Amygdala (tissue), 56 donors: Measurements from ENCODE around the gene RREB1.

Source experiments
- DNase-seq, 56 donors: peaks; one replicate each; lab custom pipeline; 2025; lab: John Stamatoyannopoulos, UW

RREB1 gene

GRCh38 chr6:7087491-7087979, 20.2 kb upstream of the RREB1 start:
- DNase-seq = no peak

GRCh38 chr6:7088076-7088742, 19.6 kb upstream of the RREB1 start:
- no peak for DNase-seq

- no peak for DNase-seq
These were observed 8.8 kb upstream of the RREB1 start for GRCh38 chr6:7098993-7099392.

DNA sequence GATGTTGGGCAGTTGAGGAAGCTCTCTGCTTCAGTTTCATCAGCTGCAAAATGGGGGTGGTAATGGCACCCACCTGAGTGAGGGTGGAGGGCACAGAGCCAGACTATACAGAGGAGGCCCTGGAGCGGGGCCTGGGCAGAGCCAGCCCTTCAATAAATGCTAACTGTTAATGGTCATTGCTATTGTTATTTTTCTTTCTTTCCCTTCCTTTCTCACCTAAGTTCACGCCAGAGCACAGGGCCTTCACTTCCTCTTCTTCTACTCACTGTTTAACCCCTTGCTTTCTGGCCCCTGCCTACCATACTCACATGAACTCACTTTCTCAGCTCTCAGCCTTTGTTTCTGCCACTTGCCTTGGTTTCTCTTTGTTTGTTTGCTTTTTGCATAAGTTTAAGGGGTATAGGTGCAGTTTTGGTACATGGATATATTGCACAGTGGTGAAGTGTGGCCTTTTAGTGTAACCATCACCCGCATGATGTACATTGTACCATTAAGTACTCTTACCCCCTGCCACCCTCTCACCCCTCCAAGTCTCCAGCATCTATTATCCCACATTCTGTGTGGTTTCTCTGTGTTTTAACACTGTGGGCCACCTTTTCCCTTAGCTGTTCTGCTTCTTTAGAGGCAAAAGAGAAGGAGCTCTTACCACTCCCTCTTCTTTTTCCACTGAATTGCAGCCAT, 7.5 kb upstream of the RREB1 start:
- no peak for DNase-seq

DNA sequence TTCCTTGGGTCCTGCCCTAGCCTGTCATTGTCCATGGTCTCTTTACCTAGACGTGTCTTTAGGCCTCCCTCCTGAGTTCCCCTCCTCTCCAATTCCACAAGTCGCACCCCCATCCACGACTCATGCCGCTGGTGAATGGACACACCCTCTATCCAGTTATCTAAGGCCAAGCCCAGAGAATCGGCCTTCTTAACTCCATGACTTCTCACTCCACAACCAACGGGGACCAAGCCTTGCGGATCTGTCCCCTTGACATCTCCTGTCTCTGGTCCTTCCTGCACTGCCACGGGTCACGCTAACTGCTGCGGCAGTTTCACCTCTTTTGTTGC, 7.0 kb upstream of the RREB1 start:
- no peak for DNase-seq

GRCh38 chr6:7101290-7101689, 6.5 kb upstream of the RREB1 start:
- no peak for DNase-seq

DNA sequence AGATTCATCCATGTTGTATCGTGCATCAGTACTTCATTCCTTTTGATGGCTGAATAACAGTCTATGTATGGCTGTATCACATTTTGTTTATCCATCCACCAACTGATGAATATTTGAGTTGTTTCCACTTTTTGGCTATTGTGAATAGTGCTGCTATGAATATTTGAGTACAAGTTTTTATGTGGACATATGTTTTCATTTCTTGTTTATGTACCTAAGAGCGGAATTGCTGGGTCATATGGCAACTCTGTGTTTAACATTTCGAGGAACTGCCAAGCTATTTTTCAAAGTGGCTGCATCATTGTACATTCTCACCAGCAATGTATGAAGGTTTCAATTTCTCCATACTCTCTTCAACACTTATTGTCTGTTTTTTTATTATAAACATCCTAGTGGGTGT, 3.0 kb upstream of the RREB1 start:
- DNase-seq = no peak

- no peak for DNase-seq
These were observed 1.5 kb upstream of the RREB1 start for GRCh38 chr6:7106215-7106751.

DNA sequence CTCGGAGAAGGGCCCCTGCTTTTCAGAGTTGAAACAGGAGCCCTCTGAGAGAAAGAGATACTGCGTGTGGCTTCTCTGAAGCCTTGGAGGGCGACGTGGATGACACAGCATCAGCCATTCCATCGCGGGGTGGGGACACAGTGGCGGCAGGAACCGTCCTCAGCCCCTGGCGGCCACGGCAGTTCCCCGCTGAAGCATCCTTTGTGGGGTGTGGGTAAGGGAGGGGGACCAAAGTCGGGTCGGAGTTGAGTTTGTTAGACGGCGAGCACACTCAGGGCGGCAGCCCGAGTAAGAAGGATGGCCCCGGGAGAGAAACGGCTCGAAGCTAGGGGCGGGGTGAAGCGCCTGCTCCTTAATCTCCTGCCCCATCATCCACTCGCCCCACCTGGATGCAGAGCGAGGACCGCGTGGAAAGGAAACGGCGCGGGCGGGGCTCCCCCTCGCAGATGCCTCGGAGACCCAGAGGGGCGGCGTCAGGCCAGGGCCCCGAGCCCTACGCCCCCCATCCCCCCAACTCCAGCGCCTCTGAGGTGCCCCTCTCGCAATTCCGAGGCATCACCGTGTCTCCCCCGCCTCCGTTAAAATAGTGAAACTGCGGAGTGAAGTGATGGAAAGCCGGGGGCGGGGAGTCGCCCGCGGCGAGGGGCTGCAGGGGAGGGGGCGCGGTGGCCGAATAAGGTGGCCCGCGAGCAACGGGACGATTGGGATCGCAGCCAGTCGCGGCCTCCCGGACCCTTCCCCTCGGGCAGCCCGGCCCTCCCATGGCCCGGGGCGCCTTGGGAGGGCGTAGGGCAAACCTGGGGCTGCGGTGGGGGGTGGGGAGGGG, 796 bp upstream of the RREB1 start:
- no peak for DNase-seq

GRCh38 chr6:7108196-7108963, 619 bp downstream of the RREB1 start:
- peak in 10 of 56 donors; percentile 21 to 45 (median 28) for DNase-seq

GRCh38 chr6:7108964-7109836, 1.4 kb downstream of the RREB1 start:
- peak in 3 of 56 donors; percentile 20 to 44 (median 35) for DNase-seq

- DNase-seq = no peak
These were observed 2.5 kb downstream of the RREB1 start for GRCh38 chr6:7110092-7110792.

- DNase-seq = no peak
These were observed 3.4 kb downstream of the RREB1 start for GRCh38 chr6:7111095-7111690.

GRCh38 chr6:7112171-7112570, 4.4 kb downstream of the RREB1 start:
- DNase-seq = no peak

- no peak for DNase-seq
These were observed 5.1 kb downstream of the RREB1 start for GRCh38 chr6:7112741-7113313.

DNA sequence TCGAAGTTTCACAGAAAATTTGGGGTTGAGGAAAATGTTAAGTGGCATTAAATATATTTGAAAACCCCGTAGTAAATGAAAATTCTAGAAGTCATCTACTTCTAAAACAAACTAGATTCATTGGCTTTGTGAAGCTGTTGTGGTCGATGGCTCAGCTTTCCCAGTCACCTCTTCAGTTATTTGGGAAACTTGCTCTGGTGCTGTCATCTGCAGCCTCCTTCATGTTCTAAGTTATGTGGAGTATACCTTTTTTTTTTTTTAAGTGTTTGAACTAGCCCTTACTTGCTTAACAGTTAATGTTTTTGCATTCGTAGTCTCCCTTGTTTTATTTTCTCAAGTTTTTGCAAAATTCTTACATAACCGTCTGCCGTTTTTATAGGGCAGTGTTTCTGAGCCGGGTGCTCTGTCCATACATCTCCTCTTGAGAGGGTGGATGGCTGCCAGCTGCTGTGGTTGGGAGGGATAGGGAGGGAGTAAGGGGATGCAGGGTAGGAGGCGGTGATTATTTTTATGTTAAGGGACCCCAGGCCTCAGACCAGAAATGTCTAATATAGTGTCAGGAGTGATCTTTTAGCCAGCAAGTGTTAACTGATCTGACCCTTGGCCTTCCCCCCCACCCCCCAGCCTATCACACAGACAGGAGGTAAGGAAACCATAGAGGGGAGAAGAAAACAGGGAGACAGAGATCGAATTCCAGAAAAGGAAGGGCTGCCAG, 7.1 kb downstream of the RREB1 start:
- DNase-seq = no peak

GRCh38 chr6:7115543-7116231, 7.9 kb downstream of the RREB1 start:
- no peak for DNase-seq
